ENCODE results near the gene FAM180B. TPM values are rescaled to one million over a fixed set of nuclear protein-coding genes. Genes with fewer than 3 reads are reported as not detected.
A peak's percentile ranks its signal among the peaks of the same experiment; 100 is the strongest.

Gene FAM180B
- total and polyA plus RNA-seq, 2 of the 13 experiments (the other 11 are each of a cell fraction or from before 2014, with no cell fraction given) = 0.40 to 1.0 TPM

- TF ChIP-seq PATZ1 (CRISPR knock-in tag; IDR thresholded peaks at IDR 0.05) (no peak), ETV5 (CRISPR knock-in tag; IDR thresholded peaks at IDR 0.05; ENCODE audit: borderline replicate concordance) (no peak), ZFY (CRISPR knock-in tag; IDR thresholded peaks at IDR 0.05) (no peak), CBX5 (CRISPR knock-in tag; IDR thresholded peaks at IDR 0.05; ENCODE audit: borderline replicate concordance) (peak; percentile 9; the same call in 1 of the 2 replicates), MTERF4 (CRISPR knock-in tag; IDR thresholded peaks at IDR 0.05) (no peak), WIZ (CRISPR knock-in tag; IDR thresholded peaks at IDR 0.05) (no peak; the same call in 1 of the 2 replicates), GABPA (IDR thresholded peaks at IDR 0.05; ENCODE audit: low read depth, low read length) (no peak), GABPA (CRISPR knock-in tag; IDR thresholded peaks at IDR 0.05; ENCODE audit: low read depth) (0 out of 2 replicates have a peak, but pooled peaks have one; percentile 7), ZNF83 (CRISPR knock-in tag; IDR thresholded peaks at IDR 0.05; ENCODE audit: borderline replicate concordance) (no peak), MED1 (CRISPR knock-in tag; IDR thresholded peaks at IDR 0.05) (peak; percentile 22; the same call in 1 of the 2 replicates), ZBTB10 (CRISPR knock-in tag; IDR thresholded peaks at IDR 0.05; ENCODE audit: borderline replicate concordance) (no peak), ELF4 (CRISPR knock-in tag; IDR thresholded peaks at IDR 0.05; ENCODE audit: borderline replicate concordance) (no peak)
- TF ChIP-seq, protein P1, sequence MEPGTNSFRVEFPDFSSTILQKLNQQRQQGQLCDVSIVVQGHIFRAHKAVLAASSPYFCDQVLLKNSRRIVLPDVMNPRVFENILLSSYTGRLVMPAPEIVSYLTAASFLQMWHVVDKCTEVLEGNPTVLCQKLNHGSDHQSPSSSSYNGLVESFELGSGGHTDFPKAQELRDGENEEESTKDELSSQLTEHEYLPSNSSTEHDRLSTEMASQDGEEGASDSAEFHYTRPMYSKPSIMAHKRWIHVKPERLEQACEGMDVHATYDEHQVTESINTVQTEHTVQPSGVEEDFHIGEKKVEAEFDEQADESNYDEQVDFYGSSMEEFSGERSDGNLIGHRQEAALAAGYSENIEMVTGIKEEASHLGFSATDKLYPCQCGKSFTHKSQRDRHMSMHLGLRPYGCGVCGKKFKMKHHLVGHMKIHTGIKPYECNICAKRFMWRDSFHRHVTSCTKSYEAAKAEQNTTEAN (CRISPR knock-in tag; conservative IDR thresholded peaks at IDR 0.05) = 0 out of 2 replicates have a peak, but pooled peaks have one; percentile 13
Observed at GRCh38 chr11:47552056-47552565, 34.4 kb upstream of the FAM180B start (continued).
